Measurements from ENCODE around the gene ALDH3A1. TPM values are rescaled to one million over a fixed set of nuclear protein-coding genes. Genes with fewer than 3 reads are reported as not detected.

ALDH3A1 gene
- total RNA-seq, 1 experiment from 2014 or later: 0.39 TPM

- Histone ChIP-seq H3K79me1 (ENCODE audit: insufficient read depth, low read depth, low read length, poor library complexity, severe bottlenecking) (no peaks in the 10 kb centered on the region), H3K4me1 (ENCODE audit: insufficient read depth, low read length) (no peaks in the 10 kb centered on the region), H4K5ac (ENCODE audit: insufficient read length, low read depth, low read length) (no peak overlapping the region), H2BK5ac (ENCODE audit: insufficient read length, low read length) (no peak overlapping the region), H2BK15ac (ENCODE audit: low read depth, low read length) (no peak overlapping the region), H3K4ac (ENCODE audit: low read depth, low read length) (no peak overlapping the region), H2BK12ac (ENCODE audit: insufficient read length, low read depth, low read length) (no peak overlapping the region), H3K56ac (ENCODE audit: insufficient read length, low read depth, low read length) (no peak overlapping the region), H3K9ac (ENCODE audit: extremely low read depth, insufficient read length, low read length) (no peak overlapping the region), H3K79me2 (ENCODE audit: insufficient read depth, low read length) (no peaks in the 10 kb centered on the region), H4K91ac (ENCODE audit: insufficient read length, low read depth, low read length) (no peak overlapping the region), H3T11ph (ENCODE audit: low read length) (no peak overlapping the region), H2BK120ac (ENCODE audit: low read depth, low read length, poor library complexity, severe bottlenecking) (no peak overlapping the region), H3K4me2 (ENCODE audit: insufficient read depth, insufficient read length, low read length) (no peak overlapping the region), H3K9me3 (ENCODE audit: control insufficient read depth, low read depth, low read length) (no peaks in the 10 kb centered on the region), H2BK20ac (ENCODE audit: low read depth, low read length, poor library complexity, severe bottlenecking) (no peak overlapping the region), H2AK5ac (ENCODE audit: insufficient read length, low read length) (no peak overlapping the region), H3K23me2 (ENCODE audit: insufficient read length, low read depth, low read length, poor library complexity, severe bottlenecking) (peaks cover 2% of the 10 kb centered on the region), H3K23ac (ENCODE audit: insufficient read length, low read depth, low read length) (no peak overlapping the region), H3K27me3 (ENCODE audit: insufficient read depth, low read length) (no peaks in the 10 kb centered on the region; the same call in 1 of the 2 replicates), H4K20me1 (ENCODE audit: control insufficient read depth, insufficient read depth, insufficient read length) (no peaks in the 10 kb centered on the region), H2AFZ (ENCODE audit: low read length) (no peak overlapping the region), H3K27ac (ENCODE audit: insufficient read length, low read depth, low read length) (no peak overlapping the region), H3K14ac (ENCODE audit: insufficient read depth, low read length) (no peak overlapping the region), H4K8ac (replicated peaks; ENCODE audit: insufficient read length, low read depth, low read length) (no peak overlapping the region), H3K18ac (ENCODE audit: insufficient read length, low read depth, low read length) (no peak overlapping the region)
- H3K4me1 Mint-ChIP-seq: peaks cover 22 to 28% of the 10 kb centered on the region in 2 experiments
- WGBS (ENCODE audit: extremely low coverage, insufficient read length, low lambda C conversion rate): no CpG with 5 or more reads among the region's 9 CpGs
- H3K27me3 Mint-ChIP-seq (ENCODE audit: low read depth): peaks cover 17% of the 10 kb centered on the region
- H3K36me3 Mint-ChIP-seq (ENCODE audit: insufficient read depth in 1 of 3, low read depth in 3 of 3): no peaks in the 10 kb centered on the region; a peak in 1 of 7 replicates
- no peak overlapping the region; a peak in 1 of 5 replicates for H3K4me3 Mint-ChIP-seq
- H3K27ac Mint-ChIP-seq: no peak overlapping the region
- no peak for TF ChIP-seq CTCF (conservative IDR thresholded peaks at IDR 0.05)
- DNase-seq: no peak
- H3K9me3 Mint-ChIP-seq: peaks cover 0 to 3% of the 10 kb centered on the region in 2 experiments; a peak in 1 of 5 replicates
Observed at GRCh38 chr17:19750020-19750572, 2.0 kb upstream of the ALDH3A1 start.
